Left cardiac atrium (tissue), 4 donors: Measurements from ENCODE around the gene VAT1. TPM values are rescaled to one million over a fixed set of nuclear protein-coding genes. Genes with fewer than 3 reads are reported as not detected.
"Not testable (repeated sequence)": the region's sequence is repeated elsewhere in the genome, so short reads cannot be mapped to it uniquely, and the experiment has no call there.

Source experiments
- ATAC-seq, 2 donors: fragments of 200-7000 bp; cut with Tn5 transposase; one replicate each; pipeline ENCODE4 v1.9.1; 2020; ENCODE audit warnings: mild to moderate bottlenecking in 2 of 2, moderate library complexity in 2 of 2
- DNase-seq: peaks from one replicate; pipeline ENCODE4 v3.0.0-alpha.2; 2020
- intact Hi-C, 2 donors: fragments of 100-400 bp; cut with DNase I; formaldehyde crosslinking; loops; one replicate each; pipeline versions ENCODE4 v1.14.1 to v1.15.1; 2022 to 2023
- total RNA-seq, 2 donors: library from RNA; stranded (reverse); fragmentation: NEBNext Ultra II Directional; extraction: Animal tissue kit (Norgen Biotek cat#: 25700); gene quantifications; one replicate each; pipeline ENCODE4 v1.2.1, GENCODE V29; 2021
- donor health status: DM: no; HTN: yes; CAD: no.
- donor health status: DM: no; HTN: yes; CAD: no; lungs with severe emphysema.
- donor health status: DM: yes; HTN: yes; CAD: no.
- donor health status: Dilated cardiomyopathy.

VAT1 gene
- total RNA-seq, 2 donors from 2014 or later, result 115 to 118 TPM

- DNase-seq, result no peak
- ATAC-seq, result no peak
- intact Hi-C loops, result no loop called here
Observed at GRCh38 chr17:43013296-43013695, 8.9 kb downstream of the VAT1 start.

GRCh38 chr17:43011728-43012472, 10.3 kb downstream of the VAT1 start:
- intact Hi-C loops, result no loop called here
- peak in 1 of 2 donors; percentile 16 for ATAC-seq

GRCh38 chr17:43010667-43011308, 11.4 kb downstream of the VAT1 start:
- intact Hi-C loops, result no loop called here
- DNase-seq (no peak), ATAC-seq (no peak)

More at GRCh38 chr17:43011728-43012472, 10.3 kb downstream of the VAT1 start:
- DNase-seq, result peak; percentile 49

GRCh38 chr17:43006639-43007551, 15.3 kb downstream of the VAT1 start, which contains the start of gene IFI35:
Gene IFI35, plus strand, starts transcription at chr17:43006784. Its CDS starts 164 bp downstream, at chr17:43006948.
- intact Hi-C loops, result loop anchor here in 1 of 2 donors (5.0 kb wide), 1 partner anchor 165 kb away; the partner anchor contains the start of gene NBR1
- ATAC-seq (peak; percentile 92 to 96), DNase-seq (peak; percentile 88)

- ATAC-seq, result no peak
- intact Hi-C loops, result no loop called here
- DNase-seq, result no peak
Observed at GRCh38 chr17:43003542-43004172, 18.5 kb downstream of the VAT1 start.

- intact Hi-C loops, result not testable (repeated sequence)
Observed at GRCh38 chr17:43000894-43001293, 21.3 kb downstream of the VAT1 start.

GRCh38 chr17:42999003-42999525, 23.1 kb downstream of the VAT1 start:
- ATAC-seq (no peak), DNase-seq (peak; percentile 9)
- intact Hi-C loops, result no loop called here

More at GRCh38 chr17:43000894-43001293, 21.3 kb downstream of the VAT1 start:
- DNase-seq, result peak; percentile 18
- ATAC-seq, result not testable (repeated sequence)

GRCh38 chr17:42997984-42998938, 23.9 kb downstream of the VAT1 start, which contains the start of gene RPL27:
Gene RPL27, plus strand, starts transcription at chr17:42998419. Its CDS starts 332 bp downstream, at chr17:42998751.
- DNase-seq, result peak; percentile 98
- ATAC-seq, result peak; percentile 98 to 99
- intact Hi-C loops, result no loop called here

- DNase-seq, result no peak
- intact Hi-C loops, result no loop called here
- peak in 1 of 2 donors; percentile 2 for ATAC-seq
Observed at GRCh38 chr17:42997390-42997983, 24.7 kb downstream of the VAT1 start.

GRCh38 chr17:42993913-42994312, 28.3 kb downstream of the VAT1 start:
- ATAC-seq, DNase-seq, intact Hi-C loops: not testable (repeated sequence)

- DNase-seq (no peak), ATAC-seq (no peak)
- intact Hi-C loops, result no loop called here
Observed at GRCh38 chr17:42992872-42993271, 29.3 kb downstream of the VAT1 start.

- DNase-seq (no peak), ATAC-seq (no peak)
- intact Hi-C loops, result no loop called here
Observed at GRCh38 chr17:42991471-42991870, 30.7 kb downstream of the VAT1 start.

- ATAC-seq, result no peak
- intact Hi-C loops, result no loop called here
- no peak for DNase-seq
Observed at GRCh38 chr17:42989726-42990652, 32.2 kb downstream of the VAT1 start.

GRCh38 chr17:42989141-42989540, 33.0 kb downstream of the VAT1 start:
- ATAC-seq, result no peak
- intact Hi-C loops, result no loop called here
- DNase-seq, result no peak

GRCh38 chr17:42985225-42985624, 37.0 kb downstream of the VAT1 start:
- ATAC-seq, result no peak
- intact Hi-C loops, result no loop called here

GRCh38 chr17:42982266-42982665, 39.9 kb downstream of the VAT1 start:
- no peak for ATAC-seq
- intact Hi-C loops, result no loop called here
- no peak for DNase-seq

More at GRCh38 chr17:42985225-42985624, 37.0 kb downstream of the VAT1 start:
- DNase-seq, result no peak
